Calu3 (cell line): Measurements from ENCODE around the gene MED12L. TPM values are rescaled to one million over a fixed set of nuclear protein-coding genes. Genes with fewer than 3 reads are reported as not detected.

ENCODE experiments used
- BruUV-seq: library from RNA; stranded (reverse); fragments of 400-500 nt; replicated peaks from 2 replicates; lab custom pipeline; 2021; lab: Mats Ljungman, UMichigan
- CTCF ChIA-PET: fragments of 300-600 bp; sonication (Branson Sonifier 250); formaldehyde crosslinking; loops from one replicate; lab custom pipeline; 2022; ENCODE audit warnings: antibody characterized with exemption; lab: Charles Lee
- DNase-seq: peaks from one replicate; pipeline ENCODE4 v3.0.0; 2022
- H3K27ac Mint-ChIP-seq: one replicate; pipeline ENCODE4 v1.8.0; 2022; ENCODE audit warnings: mixed read lengths; ENCODE audit not compliant: unreplicated experiment
- H3K27me3 Mint-ChIP-seq: one replicate; pipeline ENCODE4 v1.8.0; 2022; ENCODE audit warnings: mixed read lengths; ENCODE audit not compliant: unreplicated experiment
- H3K36me3 Mint-ChIP-seq: one replicate; pipeline ENCODE4 v1.8.0; 2022; ENCODE audit warnings: mild to moderate bottlenecking, moderate library complexity, mixed read lengths; ENCODE audit not compliant: insufficient read depth, unreplicated experiment
- H3K4me1 Mint-ChIP-seq: one replicate; pipeline ENCODE4 v1.8.0; 2022; ENCODE audit warnings: mild to moderate bottlenecking, low read depth, mixed read lengths; ENCODE audit not compliant: unreplicated experiment
- H3K4me3 Mint-ChIP-seq: one replicate; pipeline ENCODE4 v1.8.0; 2022; ENCODE audit warnings: mild to moderate bottlenecking, low read depth, moderate library complexity, mixed read lengths; ENCODE audit not compliant: unreplicated experiment
- H3K9me3 Mint-ChIP-seq: one replicate; pipeline ENCODE4 v1.8.0; 2022; ENCODE audit warnings: low read depth, mixed read lengths; ENCODE audit not compliant: unreplicated experiment
- intact Hi-C: fragments of 100-400 bp; cut with micrococcal nuclease; formaldehyde crosslinking; loops from one replicate; pipeline ENCODE4 v1.10.0; 2022; ENCODE audit not compliant: unreplicated experiment
- total RNA-seq: library from RNA; stranded (reverse); gene quantifications from 2 replicates; pipeline ENCODE4 v1.2.3, GENCODE V29; 2022
- TF ChIP-seq, protein P1 (sequence below): fragments of 200-600 bp; IDR thresholded peaks from one replicate; pipeline ENCODE4 v1.8.0; 2022; ENCODE audit warnings: antibody characterized with exemption; ENCODE audit not compliant: unreplicated experiment

Gene MED12L
- total RNA-seq, 1 experiment from 2014 or later, result 4.6 TPM

DNA sequence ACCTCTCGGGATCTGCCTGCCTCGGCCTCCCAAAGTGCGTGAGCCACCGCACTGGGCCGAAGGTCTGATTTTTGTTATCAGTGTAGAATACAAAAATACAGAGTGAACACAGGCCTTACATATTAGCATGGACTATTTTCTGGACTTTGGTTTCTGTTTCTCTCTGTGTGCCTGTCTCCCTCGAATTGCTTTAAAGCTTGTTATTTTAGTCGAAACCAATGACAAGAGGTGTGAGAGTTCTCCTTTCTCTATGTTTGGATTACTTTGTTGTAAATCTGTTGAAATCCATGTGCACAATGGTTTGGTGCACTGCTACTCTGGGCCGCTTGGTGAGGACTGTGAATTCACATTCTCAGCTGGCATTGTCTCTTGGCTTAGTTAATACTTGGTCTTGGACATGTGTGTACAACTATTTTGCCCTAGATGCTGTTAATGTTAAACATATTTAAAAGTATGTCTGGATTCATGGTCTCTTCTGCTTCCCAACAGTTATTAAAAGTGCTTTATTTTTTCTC lies 23.9 kb downstream of the MED12L start:
- TF ChIP-seq, protein P1, sequence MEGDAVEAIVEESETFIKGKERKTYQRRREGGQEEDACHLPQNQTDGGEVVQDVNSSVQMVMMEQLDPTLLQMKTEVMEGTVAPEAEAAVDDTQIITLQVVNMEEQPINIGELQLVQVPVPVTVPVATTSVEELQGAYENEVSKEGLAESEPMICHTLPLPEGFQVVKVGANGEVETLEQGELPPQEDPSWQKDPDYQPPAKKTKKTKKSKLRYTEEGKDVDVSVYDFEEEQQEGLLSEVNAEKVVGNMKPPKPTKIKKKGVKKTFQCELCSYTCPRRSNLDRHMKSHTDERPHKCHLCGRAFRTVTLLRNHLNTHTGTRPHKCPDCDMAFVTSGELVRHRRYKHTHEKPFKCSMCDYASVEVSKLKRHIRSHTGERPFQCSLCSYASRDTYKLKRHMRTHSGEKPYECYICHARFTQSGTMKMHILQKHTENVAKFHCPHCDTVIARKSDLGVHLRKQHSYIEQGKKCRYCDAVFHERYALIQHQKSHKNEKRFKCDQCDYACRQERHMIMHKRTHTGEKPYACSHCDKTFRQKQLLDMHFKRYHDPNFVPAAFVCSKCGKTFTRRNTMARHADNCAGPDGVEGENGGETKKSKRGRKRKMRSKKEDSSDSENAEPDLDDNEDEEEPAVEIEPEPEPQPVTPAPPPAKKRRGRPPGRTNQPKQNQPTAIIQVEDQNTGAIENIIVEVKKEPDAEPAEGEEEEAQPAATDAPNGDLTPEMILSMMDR, result no peak
- DNase-seq, result no peak
- H3K9me3 Mint-ChIP-seq, result no peaks in the 10 kb centered on the region
- peaks cover 20% of the 10 kb centered on the region for H3K27me3 Mint-ChIP-seq
- H3K27ac Mint-ChIP-seq, result no peak overlapping the region
- intact Hi-C loops, result no loop called here
- CTCF ChIA-PET, result interaction anchor here (0.9 kb wide), 1 partner anchor 23 kb away, joined by 3 read pairs; the partner anchor contains the start of gene MED12L
- peaks cover 6% of the 10 kb centered on the region for H3K4me1 Mint-ChIP-seq
- H3K4me3 Mint-ChIP-seq, result no peak overlapping the region
- BruUV-seq, result no TSS peak
- no peaks in the 10 kb centered on the region for H3K36me3 Mint-ChIP-seq

DNA sequence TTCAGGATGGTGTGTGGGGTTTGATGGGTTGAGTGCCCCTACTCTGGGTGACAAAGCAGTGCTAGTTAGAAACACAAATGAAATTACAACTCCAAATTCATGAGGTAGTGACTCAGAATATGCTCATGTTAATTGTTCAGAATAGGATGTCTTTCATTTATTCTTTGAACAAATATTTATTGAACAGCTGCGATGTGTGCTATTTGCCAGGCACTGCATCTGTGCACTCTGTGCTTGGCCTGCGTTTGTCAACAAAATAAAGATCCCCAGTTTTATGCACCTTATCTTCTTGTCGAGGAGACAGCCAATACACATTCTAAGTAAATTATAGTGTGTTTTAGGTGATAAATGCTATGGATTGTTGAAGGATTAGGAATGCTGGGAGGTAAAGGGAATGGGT lies 27.3 kb downstream of the MED12L start:
- intact Hi-C loops, result no loop called here
- H3K4me1 Mint-ChIP-seq, result no peaks in the 10 kb centered on the region
- peaks cover 23% of the 10 kb centered on the region for H3K27me3 Mint-ChIP-seq
- CTCF ChIA-PET, result no interaction called here
- DNase-seq, result no peak
- H3K36me3 Mint-ChIP-seq, result no peaks in the 10 kb centered on the region
- H3K27ac Mint-ChIP-seq, result no peak overlapping the region
- no TSS peak for BruUV-seq
- no peak overlapping the region for H3K4me3 Mint-ChIP-seq
- TF ChIP-seq, protein P1, result no peak
- no peaks in the 10 kb centered on the region for H3K9me3 Mint-ChIP-seq

DNA sequence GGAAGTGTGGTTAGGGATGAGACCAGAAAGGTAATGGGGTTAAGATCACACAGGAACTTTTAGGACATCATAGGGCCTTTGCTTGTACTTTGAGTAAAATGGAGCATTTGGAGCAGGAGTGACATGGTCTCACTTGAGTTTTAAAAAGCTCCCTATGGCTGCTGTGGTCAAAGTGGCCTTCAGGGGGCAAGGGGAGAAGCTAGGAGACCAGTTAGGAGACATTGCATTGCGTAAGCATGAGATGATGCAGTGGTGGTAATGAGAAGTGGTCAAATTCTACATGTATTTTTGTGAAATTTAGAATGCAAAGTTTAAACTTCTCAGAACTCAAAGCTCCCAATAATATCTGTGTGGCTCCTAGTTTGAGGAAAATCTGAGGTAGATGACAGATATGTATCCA lies 27.9 kb downstream of the MED12L start:
- no peak for DNase-seq
- no TSS peak for BruUV-seq
- Mint-ChIP-seq H3K27me3 (peaks cover 23% of the 10 kb centered on the region), H3K4me3 (no peak overlapping the region), H3K27ac (no peak overlapping the region), H3K9me3 (no peaks in the 10 kb centered on the region), H3K36me3 (no peaks in the 10 kb centered on the region), H3K4me1 (no peaks in the 10 kb centered on the region)
- TF ChIP-seq, protein P1, result no peak
- CTCF ChIA-PET, result interaction anchor here (1.0 kb wide), 1 partner anchor 23 kb away, joined by 3 read pairs; no protein-coding TSS in a partner anchor
- intact Hi-C loops, result no loop called here

DNA sequence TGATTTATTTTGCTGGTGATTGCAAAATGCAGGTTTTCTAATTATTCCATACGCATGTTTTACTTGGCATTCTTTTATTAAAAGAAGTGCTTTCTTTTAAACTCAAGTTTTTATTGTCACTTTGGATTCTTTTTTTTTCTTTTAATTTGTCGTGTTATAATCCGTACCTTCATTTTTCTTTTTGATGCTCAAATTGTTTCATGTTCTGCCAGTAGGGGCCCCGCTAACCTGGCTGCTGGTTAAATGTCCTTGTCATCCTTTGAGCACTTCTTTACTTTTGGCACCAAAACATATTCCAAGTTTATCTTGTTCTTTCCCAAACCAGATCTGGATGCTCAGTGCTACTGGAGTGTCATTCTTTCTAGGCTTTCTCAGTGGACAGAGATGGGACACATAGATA lies 31.6 kb downstream of the MED12L start:
- Mint-ChIP-seq H3K4me1 (no peaks in the 10 kb centered on the region), H3K36me3 (no peaks in the 10 kb centered on the region), H3K4me3 (no peak overlapping the region), H3K27ac (no peak overlapping the region), H3K27me3 (peaks cover 23% of the 10 kb centered on the region), H3K9me3 (no peaks in the 10 kb centered on the region)
- CTCF ChIA-PET, result no interaction called here
- no peak for DNase-seq
- BruUV-seq, result no TSS peak
- intact Hi-C loops, result no loop called here
- TF ChIP-seq, protein P1, result no peak
